PC-9 (cell line): Measurements from ENCODE around the gene PPP2R2B.

ENCODE experiments used
- CTCF ChIP-seq: fragments of 200-600 bp; sonication (generic); conservative IDR thresholded peaks from 2 replicates; pipeline ENCODE4 v1.6.1; 2017; ENCODE audit warnings: mixed run types, antibody characterized with exemption, mild to moderate bottlenecking, moderate library complexity
- EZH2 ChIP-seq: fragments of 200-600 bp; sonication (generic); IDR thresholded peaks from 2 replicates; pipeline ENCODE4 v1.8.0; 2017; ENCODE audit warnings: antibody characterized with exemption, low read depth

GRCh38 chr5:146821732-146822131 lies 56.8 kb downstream of the PPP2R2B start:
- TF ChIP-seq CTCF (no peak), EZH2 (no peak)
